ENCODE data around the gene GRIN3B.
A peak's percentile ranks its signal among the peaks of the same experiment; 100 is the strongest.

Gene GRIN3B

DNA sequence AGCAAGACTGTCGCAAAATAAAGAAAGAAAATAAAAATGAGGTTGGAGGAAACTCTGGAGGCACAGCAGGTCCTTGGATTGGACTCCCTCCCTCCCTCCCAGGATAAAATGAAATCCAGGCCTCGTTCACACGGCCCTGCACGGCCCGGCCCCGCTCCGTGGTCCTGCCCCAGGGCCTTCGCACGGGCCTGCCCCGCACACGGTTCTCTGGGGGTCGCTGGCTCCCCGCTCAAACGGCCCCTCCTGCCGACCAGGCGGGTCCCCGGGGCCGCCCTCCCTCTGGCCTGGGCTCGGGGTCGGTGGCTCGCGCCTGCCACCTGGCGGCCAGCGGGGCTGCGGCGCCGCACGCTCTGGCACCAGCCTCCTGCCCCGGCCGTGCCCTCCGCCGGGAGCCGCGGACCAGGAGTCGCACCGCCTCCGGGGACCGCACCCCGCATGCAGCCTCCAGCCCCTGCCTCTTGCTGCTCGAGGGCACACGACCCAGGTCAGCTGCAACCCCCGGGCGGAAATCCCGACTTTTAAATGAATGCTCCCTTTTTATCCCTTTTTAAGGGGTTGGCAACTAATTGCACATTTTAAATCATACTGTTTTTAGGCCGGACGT is 17.6 kb upstream of the GRIN3B start (continued):
- TF ChIP-seq, protein P1, sequence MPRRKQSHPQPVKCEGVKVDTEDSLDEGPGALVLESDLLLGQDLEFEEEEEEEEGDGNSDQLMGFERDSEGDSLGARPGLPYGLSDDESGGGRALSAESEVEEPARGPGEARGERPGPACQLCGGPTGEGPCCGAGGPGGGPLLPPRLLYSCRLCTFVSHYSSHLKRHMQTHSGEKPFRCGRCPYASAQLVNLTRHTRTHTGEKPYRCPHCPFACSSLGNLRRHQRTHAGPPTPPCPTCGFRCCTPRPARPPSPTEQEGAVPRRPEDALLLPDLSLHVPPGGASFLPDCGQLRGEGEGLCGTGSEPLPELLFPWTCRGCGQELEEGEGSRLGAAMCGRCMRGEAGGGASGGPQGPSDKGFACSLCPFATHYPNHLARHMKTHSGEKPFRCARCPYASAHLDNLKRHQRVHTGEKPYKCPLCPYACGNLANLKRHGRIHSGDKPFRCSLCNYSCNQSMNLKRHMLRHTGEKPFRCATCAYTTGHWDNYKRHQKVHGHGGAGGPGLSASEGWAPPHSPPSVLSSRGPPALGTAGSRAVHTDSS (tag by site-specific recombination; IDR thresholded peaks at IDR 0.05), result no peak
- TF ChIP-seq ZNF138 (tag by site-specific recombination; IDR thresholded peaks at IDR 0.05; ENCODE audit: borderline replicate concordance) (no peak), ZNF660 (tag by site-specific recombination; IDR thresholded peaks at IDR 0.05) (peak; percentile 96), ZNF37A (tag by site-specific recombination; IDR thresholded peaks at IDR 0.05) (peak; percentile 28; the same call in 1 of the 2 replicates), ZEB2 (tag by site-specific recombination; IDR thresholded peaks at IDR 0.05) (peak; percentile 40; the same call in 1 of the 2 replicates), ZSCAN30 (tag by site-specific recombination; IDR thresholded peaks at IDR 0.05) (peak; percentile 98), ZNF112 (tag by site-specific recombination; IDR thresholded peaks at IDR 0.05) (no peak), ZNF530 (tag by site-specific recombination; IDR thresholded peaks at IDR 0.05; ENCODE audit: low read depth) (no peak), ZNF433 (tag by site-specific recombination; IDR thresholded peaks at IDR 0.05; ENCODE audit: low read depth) (no peak), ZNF394 (tag by site-specific recombination; IDR thresholded peaks at IDR 0.05; ENCODE audit: borderline replicate concordance) (no peak), ZNF621 (tag by site-specific recombination; IDR thresholded peaks at IDR 0.05) (no peak), ZNF202 (tag by site-specific recombination; IDR thresholded peaks at IDR 0.05; ENCODE audit: borderline replicate concordance) (no peak), ZNF404 (tag by site-specific recombination; IDR thresholded peaks at IDR 0.05) (no peak), ZNF248 (tag by site-specific recombination; IDR thresholded peaks at IDR 0.05) (no peak), ZNF184 (tag by site-specific recombination; IDR thresholded peaks at IDR 0.05) (peak; percentile 72; the same call in 1 of the 2 replicates), IKZF3 (tag by site-specific recombination; IDR thresholded peaks at IDR 0.05) (peak; percentile 78), YY1 (tag by site-specific recombination; IDR thresholded peaks at IDR 0.05) (peak; percentile 50)
- TF ChIP-seq, protein P2, sequence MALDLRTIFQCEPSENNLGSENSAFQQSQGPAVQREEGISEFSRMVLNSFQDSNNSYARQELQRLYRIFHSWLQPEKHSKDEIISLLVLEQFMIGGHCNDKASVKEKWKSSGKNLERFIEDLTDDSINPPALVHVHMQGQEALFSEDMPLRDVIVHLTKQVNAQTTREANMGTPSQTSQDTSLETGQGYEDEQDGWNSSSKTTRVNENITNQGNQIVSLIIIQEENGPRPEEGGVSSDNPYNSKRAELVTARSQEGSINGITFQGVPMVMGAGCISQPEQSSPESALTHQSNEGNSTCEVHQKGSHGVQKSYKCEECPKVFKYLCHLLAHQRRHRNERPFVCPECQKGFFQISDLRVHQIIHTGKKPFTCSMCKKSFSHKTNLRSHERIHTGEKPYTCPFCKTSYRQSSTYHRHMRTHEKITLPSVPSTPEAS (tag by site-specific recombination; IDR thresholded peaks at IDR 0.05), result no peak
- TF ChIP-seq, protein P3, sequence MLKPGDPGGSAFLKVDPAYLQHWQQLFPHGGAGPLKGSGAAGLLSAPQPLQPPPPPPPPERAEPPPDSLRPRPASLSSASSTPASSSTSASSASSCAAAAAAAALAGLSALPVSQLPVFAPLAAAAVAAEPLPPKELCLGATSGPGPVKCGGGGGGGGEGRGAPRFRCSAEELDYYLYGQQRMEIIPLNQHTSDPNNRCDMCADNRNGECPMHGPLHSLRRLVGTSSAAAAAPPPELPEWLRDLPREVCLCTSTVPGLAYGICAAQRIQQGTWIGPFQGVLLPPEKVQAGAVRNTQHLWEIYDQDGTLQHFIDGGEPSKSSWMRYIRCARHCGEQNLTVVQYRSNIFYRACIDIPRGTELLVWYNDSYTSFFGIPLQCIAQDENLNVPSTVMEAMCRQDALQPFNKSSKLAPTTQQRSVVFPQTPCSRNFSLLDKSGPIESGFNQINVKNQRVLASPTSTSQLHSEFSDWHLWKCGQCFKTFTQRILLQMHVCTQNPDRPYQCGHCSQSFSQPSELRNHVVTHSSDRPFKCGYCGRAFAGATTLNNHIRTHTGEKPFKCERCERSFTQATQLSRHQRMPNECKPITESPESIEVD (tag by site-specific recombination; IDR thresholded peaks at IDR 0.05), result no peak
- TF ChIP-seq, protein P4, sequence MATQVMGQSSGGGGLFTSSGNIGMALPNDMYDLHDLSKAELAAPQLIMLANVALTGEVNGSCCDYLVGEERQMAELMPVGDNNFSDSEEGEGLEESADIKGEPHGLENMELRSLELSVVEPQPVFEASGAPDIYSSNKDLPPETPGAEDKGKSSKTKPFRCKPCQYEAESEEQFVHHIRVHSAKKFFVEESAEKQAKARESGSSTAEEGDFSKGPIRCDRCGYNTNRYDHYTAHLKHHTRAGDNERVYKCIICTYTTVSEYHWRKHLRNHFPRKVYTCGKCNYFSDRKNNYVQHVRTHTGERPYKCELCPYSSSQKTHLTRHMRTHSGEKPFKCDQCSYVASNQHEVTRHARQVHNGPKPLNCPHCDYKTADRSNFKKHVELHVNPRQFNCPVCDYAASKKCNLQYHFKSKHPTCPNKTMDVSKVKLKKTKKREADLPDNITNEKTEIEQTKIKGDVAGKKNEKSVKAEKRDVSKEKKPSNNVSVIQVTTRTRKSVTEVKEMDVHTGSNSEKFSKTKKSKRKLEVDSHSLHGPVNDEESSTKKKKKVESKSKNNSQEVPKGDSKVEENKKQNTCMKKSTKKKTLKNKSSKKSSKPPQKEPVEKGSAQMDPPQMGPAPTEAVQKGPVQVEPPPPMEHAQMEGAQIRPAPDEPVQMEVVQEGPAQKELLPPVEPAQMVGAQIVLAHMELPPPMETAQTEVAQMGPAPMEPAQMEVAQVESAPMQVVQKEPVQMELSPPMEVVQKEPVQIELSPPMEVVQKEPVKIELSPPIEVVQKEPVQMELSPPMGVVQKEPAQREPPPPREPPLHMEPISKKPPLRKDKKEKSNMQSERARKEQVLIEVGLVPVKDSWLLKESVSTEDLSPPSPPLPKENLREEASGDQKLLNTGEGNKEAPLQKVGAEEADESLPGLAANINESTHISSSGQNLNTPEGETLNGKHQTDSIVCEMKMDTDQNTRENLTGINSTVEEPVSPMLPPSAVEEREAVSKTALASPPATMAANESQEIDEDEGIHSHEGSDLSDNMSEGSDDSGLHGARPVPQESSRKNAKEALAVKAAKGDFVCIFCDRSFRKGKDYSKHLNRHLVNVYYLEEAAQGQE (tag by site-specific recombination; IDR thresholded peaks at IDR 0.05), result no peak
- TF ChIP-seq, protein P5, sequence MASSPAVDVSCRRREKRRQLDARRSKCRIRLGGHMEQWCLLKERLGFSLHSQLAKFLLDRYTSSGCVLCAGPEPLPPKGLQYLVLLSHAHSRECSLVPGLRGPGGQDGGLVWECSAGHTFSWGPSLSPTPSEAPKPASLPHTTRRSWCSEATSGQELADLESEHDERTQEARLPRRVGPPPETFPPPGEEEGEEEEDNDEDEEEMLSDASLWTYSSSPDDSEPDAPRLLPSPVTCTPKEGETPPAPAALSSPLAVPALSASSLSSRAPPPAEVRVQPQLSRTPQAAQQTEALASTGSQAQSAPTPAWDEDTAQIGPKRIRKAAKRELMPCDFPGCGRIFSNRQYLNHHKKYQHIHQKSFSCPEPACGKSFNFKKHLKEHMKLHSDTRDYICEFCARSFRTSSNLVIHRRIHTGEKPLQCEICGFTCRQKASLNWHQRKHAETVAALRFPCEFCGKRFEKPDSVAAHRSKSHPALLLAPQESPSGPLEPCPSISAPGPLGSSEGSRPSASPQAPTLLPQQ (tag by site-specific recombination; IDR thresholded peaks at IDR 0.05), result peak; percentile 62; the same call in 1 of the 2 replicates
- TF ChIP-seq, protein P6, sequence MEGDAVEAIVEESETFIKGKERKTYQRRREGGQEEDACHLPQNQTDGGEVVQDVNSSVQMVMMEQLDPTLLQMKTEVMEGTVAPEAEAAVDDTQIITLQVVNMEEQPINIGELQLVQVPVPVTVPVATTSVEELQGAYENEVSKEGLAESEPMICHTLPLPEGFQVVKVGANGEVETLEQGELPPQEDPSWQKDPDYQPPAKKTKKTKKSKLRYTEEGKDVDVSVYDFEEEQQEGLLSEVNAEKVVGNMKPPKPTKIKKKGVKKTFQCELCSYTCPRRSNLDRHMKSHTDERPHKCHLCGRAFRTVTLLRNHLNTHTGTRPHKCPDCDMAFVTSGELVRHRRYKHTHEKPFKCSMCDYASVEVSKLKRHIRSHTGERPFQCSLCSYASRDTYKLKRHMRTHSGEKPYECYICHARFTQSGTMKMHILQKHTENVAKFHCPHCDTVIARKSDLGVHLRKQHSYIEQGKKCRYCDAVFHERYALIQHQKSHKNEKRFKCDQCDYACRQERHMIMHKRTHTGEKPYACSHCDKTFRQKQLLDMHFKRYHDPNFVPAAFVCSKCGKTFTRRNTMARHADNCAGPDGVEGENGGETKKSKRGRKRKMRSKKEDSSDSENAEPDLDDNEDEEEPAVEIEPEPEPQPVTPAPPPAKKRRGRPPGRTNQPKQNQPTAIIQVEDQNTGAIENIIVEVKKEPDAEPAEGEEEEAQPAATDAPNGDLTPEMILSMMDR (tag by site-specific recombination; IDR thresholded peaks at IDR 0.05), result peak; percentile 42; the same call in 1 of the 2 replicates
- TF ChIP-seq, protein P7, sequence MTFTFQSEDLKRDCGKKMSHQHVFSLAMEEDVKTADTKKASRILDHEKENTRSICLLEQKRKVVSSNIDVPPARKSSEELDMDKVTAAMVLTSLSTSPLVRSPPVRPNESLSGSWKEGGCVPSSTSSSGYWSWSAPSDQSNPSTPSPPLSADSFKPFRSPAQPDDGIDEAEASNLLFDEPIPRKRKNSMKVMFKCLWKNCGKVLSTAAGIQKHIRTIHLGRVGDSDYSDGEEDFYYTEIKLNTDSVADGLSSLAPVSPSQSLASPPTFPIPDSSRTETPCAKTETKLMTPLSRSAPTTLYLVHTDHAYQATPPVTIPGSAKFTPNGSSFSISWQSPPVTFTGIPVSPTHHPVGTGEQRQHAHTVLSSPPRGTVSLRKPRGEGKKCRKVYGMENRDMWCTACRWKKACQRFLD (tag by site-specific recombination; IDR thresholded peaks at IDR 0.05), result no peak
- TF ChIP-seq, protein P8, sequence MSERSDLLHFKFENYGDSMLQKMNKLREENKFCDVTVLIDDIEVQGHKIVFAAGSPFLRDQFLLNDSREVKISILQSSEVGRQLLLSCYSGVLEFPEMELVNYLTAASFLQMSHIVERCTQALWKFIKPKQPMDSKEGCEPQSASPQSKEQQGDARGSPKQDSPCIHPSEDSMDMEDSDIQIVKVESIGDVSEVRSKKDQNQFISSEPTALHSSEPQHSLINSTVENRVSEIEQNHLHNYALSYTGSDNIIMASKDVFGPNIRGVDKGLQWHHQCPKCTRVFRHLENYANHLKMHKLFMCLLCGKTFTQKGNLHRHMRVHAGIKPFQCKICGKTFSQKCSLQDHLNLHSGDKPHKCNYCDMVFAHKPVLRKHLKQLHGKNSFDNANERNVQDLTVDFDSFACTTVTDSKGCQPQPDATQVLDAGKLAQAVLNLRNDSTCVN (tag by site-specific recombination; optimal IDR thresholded peaks at IDR 0.05), result peak; percentile 69
